GM23338 (cell line): ENCODE measurements around the gene WIPI1. TPM values are rescaled to one million over a fixed set of nuclear protein-coding genes. Genes with fewer than 3 reads are reported as not detected.

Experiments
- ATAC-seq: fragments of 200-7000 bp; cut with Tn5 transposase; 3 replicates; pipeline ENCODE4 v1.9.1; 2020
- DNase-seq: peaks from one replicate; pipeline ENCODE4 v3.0.0-alpha.2; 2015; ENCODE audit warnings: low spot score
- H2AFZ ChIP-seq: fragments of 200-600 bp; sonication (generic); 2 replicates; pipeline ENCODE4 v1.8.0; 2016; ENCODE audit warnings: antibody characterized with exemption, mild to moderate bottlenecking, moderate library complexity
- H3F3A ChIP-seq: fragments of 200-600 bp; sonication (generic); replicated peaks from 2 replicates; pipeline ENCODE4 v1.8.0; 2017; ENCODE audit warnings: antibody characterized with exemption, mixed run types, low read depth
- H3K27ac ChIP-seq: fragments of 200-600 bp; sonication (generic); 2 replicates; pipeline ENCODE4 v1.6.1; 2016; ENCODE audit warnings: low read depth
- H3K27me3 ChIP-seq: fragments of 200-600 bp; sonication (generic); 2 replicates; pipeline ENCODE4 v1.8.0; 2016; ENCODE audit warnings: mild to moderate bottlenecking, mixed run types, moderate library complexity; ENCODE audit not compliant: insufficient read depth
- H3K36me3 ChIP-seq: fragments of 200-600 bp; sonication (generic); 2 replicates; pipeline ENCODE4 v1.8.0; 2016; ENCODE audit warnings: mild to moderate bottlenecking; ENCODE audit not compliant: insufficient read depth
- H3K4me1 ChIP-seq: fragments of 200-600 bp; sonication (generic); 2 replicates; pipeline ENCODE4 v1.8.0; 2016; ENCODE audit warnings: mild to moderate bottlenecking, moderate library complexity; ENCODE audit not compliant: insufficient read depth
- H3K4me2 ChIP-seq: fragments of 200-600 bp; sonication (generic); 2 replicates; pipeline ENCODE4 v1.7.1; 2017; ENCODE audit warnings: mixed run types
- H3K4me3 ChIP-seq: fragments of 200-600 bp; sonication (generic); 2 replicates; pipeline ENCODE4 v1.6.1; 2016; ENCODE audit warnings: mixed run types
- H3K79me2 ChIP-seq: fragments of 200-600 bp; sonication (generic); replicated peaks from 2 replicates; pipeline ENCODE4 v1.8.0; 2017; ENCODE audit warnings: mild to moderate bottlenecking; ENCODE audit not compliant: insufficient read depth
- H3K9me2 ChIP-seq: fragments of 200-600 bp; sonication (generic); 2 replicates; pipeline ENCODE4 v1.8.0; 2017; ENCODE audit not compliant: insufficient read depth
- H4K20me1 ChIP-seq: fragments of 200-600 bp; sonication (generic); replicated peaks from 2 replicates; pipeline ENCODE4 v1.8.0; 2017; ENCODE audit warnings: mild to moderate bottlenecking; ENCODE audit not compliant: insufficient read depth
- H3K27ac Mint-ChIP-seq: 2 replicates; pipeline ENCODE4 v1.8.0; 2020; ENCODE audit warnings: inconsistent platforms, mild to moderate bottlenecking, moderate library complexity, mixed read lengths
- H3K27me3 Mint-ChIP-seq: 3 replicates; pipeline ENCODE4 v1.8.0; 2022; ENCODE audit warnings: low read depth, mild to moderate bottlenecking, moderate library complexity, mixed read lengths, inconsistent platforms; ENCODE audit not compliant: insufficient read depth, poor library complexity
- H3K36me3 Mint-ChIP-seq: 3 replicates; pipeline ENCODE4 v1.8.0; 2021; ENCODE audit warnings: low read depth, mild to moderate bottlenecking, inconsistent platforms, moderate library complexity, mixed read lengths
- H3K4me1 Mint-ChIP-seq: 3 replicates; pipeline ENCODE4 v1.8.0; 2020; ENCODE audit warnings: mild to moderate bottlenecking, inconsistent platforms, mixed read lengths
- H3K4me3 Mint-ChIP-seq: 3 replicates; pipeline ENCODE4 v1.8.0; 2021; ENCODE audit warnings: moderate library complexity, mild to moderate bottlenecking, inconsistent platforms, mixed read lengths
- H3K9me3 Mint-ChIP-seq: 3 replicates; pipeline ENCODE4 v1.8.0; 2020; ENCODE audit warnings: moderate library complexity, mild to moderate bottlenecking, inconsistent platforms, mixed read lengths
- CREB1 ChIP-seq: fragments of 250-450 bp; sonication (Bioruptor Pico); IDR thresholded peaks from 2 replicates; pipeline ENCODE4 v1.5.0; 2020; ENCODE audit warnings: low read depth, mild to moderate bottlenecking, moderate library complexity
- EZH2 ChIP-seq: fragments of 200-600 bp; sonication (generic); IDR thresholded peaks from one replicate; pipeline ENCODE4 v1.8.0; 2017; ENCODE audit warnings: antibody characterized with exemption, mild to moderate bottlenecking, low read depth; ENCODE audit not compliant: unreplicated experiment
- EZH2phosphoT487 ChIP-seq: fragments of 200-600 bp; sonication (generic); IDR thresholded peaks from one replicate; pipeline ENCODE4 v1.8.1; 2018; ENCODE audit warnings: antibody characterized with exemption; ENCODE audit not compliant: unreplicated experiment
- JUNB ChIP-seq: IDR thresholded peaks from one replicate; pipeline ENCODE4 v1.6.1; 2016; ENCODE audit warnings: antibody characterized with exemption; ENCODE audit not compliant: unreplicated experiment
- NANOG ChIP-seq: IDR thresholded peaks from 2 replicates; pipeline ENCODE4 v1.6.1; 2016; ENCODE audit warnings: antibody characterized with exemption, borderline replicate concordance
- POLR2AphosphoS5 ChIP-seq: IDR thresholded peaks from 2 replicates; pipeline ENCODE4 v1.6.1; 2016; ENCODE audit warnings: antibody characterized with exemption, low read depth
- REST ChIP-seq: IDR thresholded peaks from one replicate; pipeline ENCODE4 v1.6.1; 2018; ENCODE audit warnings: antibody characterized with exemption; ENCODE audit not compliant: unreplicated experiment
- STAT1 ChIP-seq: IDR thresholded peaks from one replicate; pipeline ENCODE4 v1.6.1; 2016; ENCODE audit warnings: antibody characterized with exemption; ENCODE audit not compliant: unreplicated experiment
- ZNF114 ChIP-seq: fragments of 250-450 bp; sonication (Bioruptor Pico); IDR thresholded peaks from 2 replicates; pipeline ENCODE4 v1.5.0; 2020; ENCODE audit warnings: mild to moderate bottlenecking, moderate library complexity
- ZNF331 ChIP-seq: fragments of 250-450 bp; sonication (Bioruptor Pico); IDR thresholded peaks from 2 replicates; pipeline ENCODE4 v1.5.0; 2020; ENCODE audit warnings: low read depth, mild to moderate bottlenecking, moderate library complexity
- ZNF462 ChIP-seq: fragments of 250-450 bp; sonication (Bioruptor Pico); IDR thresholded peaks from 2 replicates; pipeline ENCODE4 v1.5.0; 2020; ENCODE audit warnings: mild to moderate bottlenecking, moderate library complexity
- polyA plus RNA-seq: library from polyadenylated mRNA; unstranded; fragments of >200 nt; fragmentation: Nextera tagmentation; extraction: Ambion mirVana; gene quantifications from 2 replicates; pipeline ENCODE4 v1.2.1, GENCODE V29; 2016
- total RNA-seq: library from RNA; depleted of rRNA; stranded (reverse); fragments of >200 nt; shearing (Covaris generic); gene quantifications from 2 replicates; pipeline ENCODE4 v1.2.3, GENCODE V29; 2014
- TF ChIP-seq, protein P1 (sequence below), 2 experiments: fragments of 200-600 bp in 1 of 2; sonication (generic) in 1 of 2; conservative IDR thresholded peaks; 2 replicates each; pipeline versions ENCODE4 v1.5.1 to v1.6.1; 2016 to 2017; ENCODE audit warnings: antibody characterized with exemption in 2 of 2, low read depth in 2 of 2, mild to moderate bottlenecking in 2 of 2, moderate library complexity in 1 of 2
- TF ChIP-seq, protein P2 (sequence below): IDR thresholded peaks from 2 replicates; pipeline ENCODE4 v1.6.1; 2016; ENCODE audit warnings: antibody characterized with exemption

The WIPI1 gene
- total and polyA plus RNA-seq, 2 experiments from 2014 or later = 24.1 to 29.3 TPM

GRCh38 chr17:68482576-68483041 lies 25.3 kb upstream of the WIPI1 start:
- Histone ChIP-seq H3K4me3 (no peak overlapping the region), H3K4me1 (no peaks in the 10 kb centered on the region), H3K4me2 (no peak overlapping the region), H2AFZ (no peak overlapping the region), H3K27ac (no peak overlapping the region), H3K79me2 (no peaks in the 10 kb centered on the region), H3F3A (no peaks in the 10 kb centered on the region), H4K20me1 (no peaks in the 10 kb centered on the region), H3K9me2 (no peaks in the 10 kb centered on the region), H3K27me3 (no peaks in the 10 kb centered on the region), H3K36me3 (no peaks in the 10 kb centered on the region)
- H3K27ac Mint-ChIP-seq = no peak overlapping the region
- peaks cover 3% of the 10 kb centered on the region; the same call in 1 of the 3 replicates for H3K9me3 Mint-ChIP-seq
- H3K27me3 Mint-ChIP-seq = no peaks in the 10 kb centered on the region
- no peak for DNase-seq
- no peak overlapping the region for H3K4me3 Mint-ChIP-seq
- no peak for ATAC-seq
- 0 out of 3 replicates have a peak, but pooled peaks cover 2% of the 10 kb centered on the region for H3K36me3 Mint-ChIP-seq
- H3K4me1 Mint-ChIP-seq = peaks cover 4% of the 10 kb centered on the region; the same call in 2 of the 3 replicates
- no peak for TF ChIP-seq JUNB
- TF ChIP-seq ZNF114 = no peak
- no peak for TF ChIP-seq ZNF331 (CRISPR knock-in tag)
- TF ChIP-seq STAT1 = no peak
- TF ChIP-seq NANOG = no peak
- TF ChIP-seq EZH2phosphoT487 = no peak
- TF ChIP-seq ZNF462 (CRISPR knock-in tag) = no peak
- TF ChIP-seq EZH2 = no peak
- TF ChIP-seq REST = no peak
- TF ChIP-seq, protein P1, sequence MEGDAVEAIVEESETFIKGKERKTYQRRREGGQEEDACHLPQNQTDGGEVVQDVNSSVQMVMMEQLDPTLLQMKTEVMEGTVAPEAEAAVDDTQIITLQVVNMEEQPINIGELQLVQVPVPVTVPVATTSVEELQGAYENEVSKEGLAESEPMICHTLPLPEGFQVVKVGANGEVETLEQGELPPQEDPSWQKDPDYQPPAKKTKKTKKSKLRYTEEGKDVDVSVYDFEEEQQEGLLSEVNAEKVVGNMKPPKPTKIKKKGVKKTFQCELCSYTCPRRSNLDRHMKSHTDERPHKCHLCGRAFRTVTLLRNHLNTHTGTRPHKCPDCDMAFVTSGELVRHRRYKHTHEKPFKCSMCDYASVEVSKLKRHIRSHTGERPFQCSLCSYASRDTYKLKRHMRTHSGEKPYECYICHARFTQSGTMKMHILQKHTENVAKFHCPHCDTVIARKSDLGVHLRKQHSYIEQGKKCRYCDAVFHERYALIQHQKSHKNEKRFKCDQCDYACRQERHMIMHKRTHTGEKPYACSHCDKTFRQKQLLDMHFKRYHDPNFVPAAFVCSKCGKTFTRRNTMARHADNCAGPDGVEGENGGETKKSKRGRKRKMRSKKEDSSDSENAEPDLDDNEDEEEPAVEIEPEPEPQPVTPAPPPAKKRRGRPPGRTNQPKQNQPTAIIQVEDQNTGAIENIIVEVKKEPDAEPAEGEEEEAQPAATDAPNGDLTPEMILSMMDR (conservative IDR thresholded peaks at IDR 0.05; ENCODE audit: low read depth in 2 of 2) = no peak
- TF ChIP-seq CREB1 = no peak
- TF ChIP-seq, protein P2, sequence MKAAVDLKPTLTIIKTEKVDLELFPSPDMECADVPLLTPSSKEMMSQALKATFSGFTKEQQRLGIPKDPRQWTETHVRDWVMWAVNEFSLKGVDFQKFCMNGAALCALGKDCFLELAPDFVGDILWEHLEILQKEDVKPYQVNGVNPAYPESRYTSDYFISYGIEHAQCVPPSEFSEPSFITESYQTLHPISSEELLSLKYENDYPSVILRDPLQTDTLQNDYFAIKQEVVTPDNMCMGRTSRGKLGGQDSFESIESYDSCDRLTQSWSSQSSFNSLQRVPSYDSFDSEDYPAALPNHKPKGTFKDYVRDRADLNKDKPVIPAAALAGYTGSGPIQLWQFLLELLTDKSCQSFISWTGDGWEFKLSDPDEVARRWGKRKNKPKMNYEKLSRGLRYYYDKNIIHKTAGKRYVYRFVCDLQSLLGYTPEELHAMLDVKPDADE = no peak
- TF ChIP-seq POLR2AphosphoS5 = no peak
